ENCODE measurements around the gene GPR61.

Gene GPR61

DNA sequence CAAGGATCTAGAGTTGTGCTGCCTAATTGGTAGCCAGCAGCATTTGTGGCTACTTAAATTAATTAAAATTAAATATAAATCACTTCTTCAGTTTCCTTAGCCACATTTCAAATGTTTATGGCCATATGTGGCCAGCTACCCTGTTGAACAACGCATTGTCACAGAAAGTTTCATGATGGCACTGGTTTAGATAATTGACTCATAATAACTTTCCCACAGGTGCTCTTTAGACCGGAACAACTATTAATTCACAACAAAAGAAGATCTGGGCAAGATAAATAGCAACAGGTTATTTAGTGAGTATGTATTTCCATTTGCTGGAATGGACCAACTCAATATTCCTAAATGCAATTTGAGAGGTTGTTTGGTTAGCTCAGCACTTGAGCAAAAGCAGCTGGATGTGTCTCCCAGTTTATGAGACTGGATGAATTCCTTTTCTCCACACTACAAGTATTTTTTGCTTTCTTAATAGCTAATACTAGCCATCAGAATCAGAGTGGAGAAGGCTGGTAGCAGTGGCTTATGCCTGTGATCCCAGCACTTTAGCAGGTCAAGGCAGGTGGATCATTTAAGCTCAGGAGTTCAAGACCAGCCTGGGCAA, 26.5 kb upstream of the GPR61 start:
- no peaks in the 10 kb centered on the region for H3K36me3 ChIP-seq (ENCODE audit: insufficient read depth, low read depth, low read length)
- 0 out of 2 replicates have a peak, but pooled peaks cover 2% of the 10 kb centered on the region for H3K4me1 ChIP-seq (ENCODE audit: insufficient read depth, low read length)
- no peak overlapping the region for H3K4me3 ChIP-seq (ENCODE audit: low read length)
- H3K27ac ChIP-seq (ENCODE audit: low read length) = no peak overlapping the region
- no peak overlapping the region for H3K9ac ChIP-seq (ENCODE audit: low read depth, low read length)
- no peaks in the 10 kb centered on the region for H3K9me3 ChIP-seq (ENCODE audit: insufficient read depth, low read depth, low read length)
- H3K27me3 ChIP-seq (ENCODE audit: insufficient read depth, low read length) = peaks cover 36% of the 10 kb centered on the region

DNA sequence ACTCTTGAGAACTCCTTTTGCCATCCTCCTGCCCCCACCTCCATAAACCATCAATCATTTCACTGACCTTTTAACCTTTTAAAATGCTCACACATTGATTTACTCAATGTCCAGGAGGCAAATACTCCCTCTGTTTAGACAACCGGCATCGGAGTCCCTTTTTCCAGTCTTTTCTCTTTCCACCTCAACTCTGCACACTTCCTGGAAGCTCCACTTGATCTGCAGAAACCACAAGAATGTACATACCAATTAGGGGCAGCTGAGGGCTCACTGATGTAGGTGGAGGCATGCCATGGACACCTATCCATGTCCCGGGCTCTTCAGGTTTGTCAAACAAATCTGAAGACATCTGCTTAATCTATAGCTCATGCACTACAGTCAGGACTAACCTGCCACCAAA, 24.8 kb upstream of the GPR61 start:
- Histone ChIP-seq H3K9ac (ENCODE audit: low read depth, low read length) (no peak overlapping the region), H3K4me3 (ENCODE audit: low read length) (no peak overlapping the region), H3K36me3 (ENCODE audit: insufficient read depth, low read depth, low read length) (no peaks in the 10 kb centered on the region), H3K27ac (ENCODE audit: low read length) (no peak overlapping the region), H3K4me1 (ENCODE audit: insufficient read depth, low read length) (0 out of 2 replicates have a peak, but pooled peaks cover 2% of the 10 kb centered on the region), H3K9me3 (ENCODE audit: insufficient read depth, low read depth, low read length) (no peaks in the 10 kb centered on the region), H3K27me3 (ENCODE audit: insufficient read depth, low read length) (peaks cover 23% of the 10 kb centered on the region)

DNA sequence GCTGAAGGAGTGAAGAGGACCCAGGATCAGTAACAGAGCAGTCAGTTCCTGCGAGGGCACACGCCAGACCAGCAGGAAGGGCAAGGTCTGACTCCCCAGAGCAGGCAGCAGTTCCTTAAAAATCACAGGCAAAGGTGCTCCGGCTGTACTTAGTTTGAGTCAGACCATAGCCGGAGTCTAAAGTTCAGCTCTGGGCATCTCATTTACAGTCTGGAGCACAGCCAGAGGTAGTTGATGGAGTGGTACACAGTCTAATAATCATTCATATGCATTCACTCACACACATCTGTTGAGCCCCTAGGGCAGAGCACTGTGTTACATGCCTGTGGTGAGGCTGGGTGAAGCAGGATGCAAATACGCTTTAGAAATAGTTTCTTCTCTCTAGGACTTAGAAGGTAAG, 22.8 kb upstream of the GPR61 start:
- H3K4me3 ChIP-seq (ENCODE audit: low read length) = no peak overlapping the region
- H3K4me1 ChIP-seq (ENCODE audit: insufficient read depth, low read length) = no peaks in the 10 kb centered on the region
- peaks cover 2% of the 10 kb centered on the region; the same call in 1 of the 2 replicates for H3K27me3 ChIP-seq (ENCODE audit: insufficient read depth, low read length)
- H3K9me3 ChIP-seq (ENCODE audit: insufficient read depth, low read depth, low read length) = no peaks in the 10 kb centered on the region
- no peaks in the 10 kb centered on the region for H3K36me3 ChIP-seq (ENCODE audit: insufficient read depth, low read depth, low read length)
- no peak overlapping the region for H3K9ac ChIP-seq (ENCODE audit: low read depth, low read length)
- H3K27ac ChIP-seq (ENCODE audit: low read length) = no peak overlapping the region

DNA sequence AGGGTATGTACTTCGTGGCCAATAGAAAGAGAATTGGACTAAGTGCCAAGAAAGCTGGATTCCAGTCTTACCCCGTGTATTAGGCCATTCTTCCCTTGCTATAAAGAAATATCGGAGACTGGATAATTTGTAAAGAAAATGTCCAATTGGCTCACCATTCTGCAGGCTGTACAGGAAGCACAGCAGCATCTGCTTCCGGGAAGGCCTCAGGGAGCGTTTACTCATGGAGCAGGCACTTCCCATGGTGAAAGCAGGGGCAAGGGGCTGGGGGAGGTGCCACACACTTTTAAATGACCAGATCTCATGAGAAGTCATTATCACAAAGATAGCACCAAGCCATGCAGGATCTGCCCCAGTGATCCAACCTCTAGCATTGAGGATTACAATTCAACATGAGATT, 22.3 kb upstream of the GPR61 start:
- H3K27ac ChIP-seq (ENCODE audit: low read length) = no peak overlapping the region

DNA sequence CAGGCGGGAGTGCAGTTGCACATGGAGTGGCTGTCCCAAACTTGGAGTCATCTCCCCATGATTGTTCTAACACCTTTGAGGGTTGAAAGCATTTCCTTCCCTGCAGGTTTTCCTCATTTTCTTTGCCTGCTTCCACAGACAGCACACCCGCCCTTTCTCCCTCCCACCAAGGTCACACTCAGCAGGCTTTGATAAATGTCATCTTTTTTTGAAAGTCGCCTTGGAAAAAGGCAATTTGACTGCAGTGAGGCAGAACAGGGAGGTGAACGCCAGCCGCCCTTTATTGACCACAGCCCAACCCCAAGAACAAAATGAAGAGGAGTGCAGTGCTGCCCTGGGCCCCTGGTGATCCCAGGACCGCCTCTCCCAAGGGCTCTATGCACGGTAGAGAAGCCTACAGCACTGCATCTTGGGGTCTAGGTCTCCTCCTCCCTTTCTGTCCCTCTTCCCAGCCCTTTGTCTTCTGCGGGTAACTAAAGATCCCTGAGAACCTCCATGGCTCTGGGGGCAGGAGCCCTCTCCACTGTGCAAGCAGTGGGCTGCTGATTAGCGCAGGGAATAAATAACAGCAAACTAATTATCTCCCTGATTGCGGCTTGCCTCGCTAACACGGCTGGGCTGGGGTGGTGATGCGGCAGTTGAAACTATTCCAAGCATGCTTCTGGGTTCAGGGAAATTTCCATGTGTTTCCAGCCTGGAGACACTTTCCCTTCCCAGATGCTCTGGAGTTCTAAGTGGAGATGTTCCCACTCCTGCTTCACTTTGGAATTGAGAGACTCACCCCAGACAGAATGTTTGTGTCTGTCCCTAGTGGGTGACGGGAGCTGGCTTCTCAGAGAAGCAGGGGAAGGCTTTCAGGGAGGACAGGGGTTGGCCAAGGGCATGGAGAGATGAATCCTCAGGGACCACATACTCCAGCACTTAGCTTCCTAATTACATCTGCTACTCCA, 18.4 kb upstream of the GPR61 start:
- Histone ChIP-seq H3K4me3 (ENCODE audit: low read length) (no peak overlapping the region), H3K27ac (ENCODE audit: low read length) (no peak overlapping the region), H3K9ac (ENCODE audit: low read depth, low read length) (no peak overlapping the region), H3K27me3 (ENCODE audit: insufficient read depth, low read length) (no peaks in the 10 kb centered on the region), H3K36me3 (ENCODE audit: insufficient read depth, low read depth, low read length) (no peaks in the 10 kb centered on the region), H3K9me3 (ENCODE audit: insufficient read depth, low read depth, low read length) (no peaks in the 10 kb centered on the region), H3K4me1 (ENCODE audit: insufficient read depth, low read length) (no peaks in the 10 kb centered on the region)

More for the DNA sequence above, 22.3 kb upstream of the GPR61 start:
- H3K36me3 ChIP-seq (ENCODE audit: insufficient read depth, low read depth, low read length) = no peaks in the 10 kb centered on the region
- H3K9ac ChIP-seq (ENCODE audit: low read depth, low read length) = no peak overlapping the region
- no peaks in the 10 kb centered on the region for H3K4me1 ChIP-seq (ENCODE audit: insufficient read depth, low read length)
- H3K9me3 ChIP-seq (ENCODE audit: insufficient read depth, low read depth, low read length) = no peaks in the 10 kb centered on the region
- H3K27me3 ChIP-seq (ENCODE audit: insufficient read depth, low read length) = no peaks in the 10 kb centered on the region
- H3K4me3 ChIP-seq (ENCODE audit: low read length) = no peak overlapping the region

DNA sequence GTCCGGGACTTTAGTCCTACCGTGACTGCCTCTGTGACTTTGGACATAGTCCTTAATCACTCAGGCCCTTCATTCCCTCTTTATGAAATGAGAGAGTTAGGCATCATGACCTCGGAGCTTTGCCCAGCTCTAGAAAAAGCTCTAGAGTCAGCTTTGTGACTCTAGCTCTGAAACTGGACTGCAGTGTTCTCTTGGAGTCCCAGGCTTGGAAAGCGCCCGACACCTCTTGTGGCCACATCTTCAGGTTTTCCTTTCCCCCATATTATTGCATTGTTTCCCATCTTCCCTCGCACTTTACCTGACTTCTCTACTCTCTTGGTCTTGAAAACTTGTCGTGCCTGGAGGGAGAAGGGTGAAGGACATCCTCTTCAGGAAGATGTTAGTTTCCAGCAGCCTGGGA, 17.6 kb upstream of the GPR61 start:
- Histone ChIP-seq H3K27ac (ENCODE audit: low read length) (no peak overlapping the region), H3K36me3 (ENCODE audit: insufficient read depth, low read depth, low read length) (no peaks in the 10 kb centered on the region), H3K9me3 (ENCODE audit: insufficient read depth, low read depth, low read length) (no peaks in the 10 kb centered on the region), H3K4me3 (ENCODE audit: low read length) (no peak overlapping the region), H3K27me3 (ENCODE audit: insufficient read depth, low read length) (no peaks in the 10 kb centered on the region), H3K9ac (ENCODE audit: low read depth, low read length) (no peak overlapping the region), H3K4me1 (ENCODE audit: insufficient read depth, low read length) (no peaks in the 10 kb centered on the region)

DNA sequence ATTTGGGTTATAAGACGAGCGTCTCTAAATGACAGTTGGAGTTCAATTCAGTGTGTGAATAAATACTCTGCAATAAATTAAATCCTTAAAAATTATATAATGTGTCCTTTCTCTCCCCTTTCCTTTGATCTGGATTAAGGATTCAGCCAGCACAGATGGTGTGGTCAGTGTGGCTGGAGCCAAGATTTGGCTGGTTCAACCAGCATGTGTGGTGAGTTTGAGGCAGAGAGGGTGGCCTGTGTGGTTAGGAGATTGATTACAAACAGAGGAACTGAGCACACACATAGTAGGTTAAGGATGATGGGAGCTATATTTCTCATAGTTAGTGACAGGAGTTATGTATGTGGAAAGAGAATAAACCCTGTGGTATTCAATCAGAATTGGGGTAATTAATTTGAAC, 16.0 kb upstream of the GPR61 start:
- no peak overlapping the region for H3K27ac ChIP-seq (ENCODE audit: low read length)
- no peaks in the 10 kb centered on the region for H3K9me3 ChIP-seq (ENCODE audit: insufficient read depth, low read depth, low read length)
- H3K4me1 ChIP-seq (ENCODE audit: insufficient read depth, low read length) = no peaks in the 10 kb centered on the region
- no peaks in the 10 kb centered on the region for H3K27me3 ChIP-seq (ENCODE audit: insufficient read depth, low read length)
- H3K36me3 ChIP-seq (ENCODE audit: insufficient read depth, low read depth, low read length) = no peaks in the 10 kb centered on the region
- H3K4me3 ChIP-seq (ENCODE audit: low read length) = no peak overlapping the region
- no peak overlapping the region for H3K9ac ChIP-seq (ENCODE audit: low read depth, low read length)

DNA sequence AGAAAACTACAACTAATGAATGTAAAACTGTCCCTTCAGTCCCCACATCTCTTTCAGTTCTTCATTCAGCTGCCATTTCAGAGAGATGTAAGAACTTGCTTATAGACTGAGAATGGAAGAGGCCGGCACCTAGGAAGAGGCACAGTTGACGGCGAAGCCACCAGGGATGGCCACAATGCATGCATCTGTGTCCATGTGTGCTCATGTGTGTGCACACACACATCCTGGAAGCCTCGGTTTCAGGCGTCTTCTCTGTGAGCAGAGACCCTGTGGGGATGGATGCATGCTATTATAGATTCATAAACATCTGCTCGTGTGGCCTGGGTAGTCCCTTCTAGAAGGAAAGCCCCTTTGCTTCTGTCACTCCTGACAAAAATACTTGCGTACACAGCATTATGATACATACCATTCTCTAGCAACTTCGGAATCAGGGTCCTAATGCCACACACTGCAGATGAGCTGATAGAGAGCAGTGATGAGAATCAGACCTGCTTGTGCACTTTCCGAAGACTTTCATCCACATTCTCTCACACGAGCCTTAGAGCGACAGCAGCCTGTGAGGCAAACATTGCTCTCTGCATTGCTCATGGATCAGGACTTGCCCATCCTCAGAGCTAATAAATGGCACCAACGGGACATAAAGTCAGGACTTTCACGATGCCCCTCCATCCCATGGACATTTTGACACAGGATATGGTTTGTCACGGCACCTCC, 12.4 kb upstream of the GPR61 start:
- Histone ChIP-seq H3K27me3 (ENCODE audit: insufficient read depth, low read length) (no peaks in the 10 kb centered on the region; the same call in 1 of the 2 replicates), H3K9ac (ENCODE audit: low read depth, low read length) (no peak overlapping the region), H3K27ac (ENCODE audit: low read length) (no peak overlapping the region)

DNA sequence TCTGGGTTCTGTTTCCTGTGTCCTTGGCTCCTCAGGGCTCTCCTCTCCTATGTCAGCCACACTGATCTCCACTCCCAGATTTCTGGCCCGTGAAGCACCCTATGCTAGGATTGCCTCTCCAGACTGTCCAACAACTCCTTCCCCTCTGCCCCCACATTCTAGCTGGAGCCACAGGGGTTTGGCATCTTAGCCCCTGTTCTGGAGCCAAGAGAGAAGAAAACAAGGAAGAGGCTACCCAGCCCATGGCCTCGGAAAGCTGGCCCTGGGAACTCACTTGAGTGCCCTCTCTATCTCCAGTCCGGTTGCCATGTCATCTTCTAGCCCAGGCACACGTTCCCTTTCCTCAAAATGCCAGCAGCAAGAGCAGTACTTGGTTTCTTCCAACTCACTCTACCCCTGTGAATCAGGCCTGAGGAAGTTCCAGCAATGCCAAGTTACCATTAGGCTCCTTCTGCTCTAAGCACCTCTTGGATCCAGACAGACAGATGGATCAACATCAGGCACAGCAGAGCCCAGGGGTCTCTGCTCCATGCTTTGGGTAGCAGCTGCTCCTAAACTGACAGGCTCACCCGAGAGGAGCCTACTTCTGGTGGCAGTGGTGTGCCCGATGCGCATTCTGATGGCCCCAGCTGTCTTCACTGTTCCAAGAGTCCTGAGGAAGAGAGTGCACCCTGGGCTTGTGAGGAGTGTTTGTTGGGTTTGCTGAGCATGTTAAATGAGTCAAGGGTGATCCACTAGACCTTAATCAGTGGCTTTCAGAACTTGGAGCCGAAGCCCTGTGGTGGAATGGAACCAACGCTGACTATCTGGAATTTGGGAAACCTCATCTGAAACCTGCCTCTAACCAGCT, 11.6 kb upstream of the GPR61 start:
- Histone ChIP-seq H3K27ac (ENCODE audit: low read length) (no peak overlapping the region), H3K4me1 (ENCODE audit: insufficient read depth, low read length) (no peaks in the 10 kb centered on the region), H3K27me3 (ENCODE audit: insufficient read depth, low read length) (no peaks in the 10 kb centered on the region; the same call in 1 of the 2 replicates), H3K36me3 (ENCODE audit: insufficient read depth, low read depth, low read length) (no peaks in the 10 kb centered on the region), H3K9ac (ENCODE audit: low read depth, low read length) (no peak overlapping the region), H3K9me3 (ENCODE audit: insufficient read depth, low read depth, low read length) (no peaks in the 10 kb centered on the region), H3K4me3 (ENCODE audit: low read length) (no peak overlapping the region)

More for the DNA sequence above, 12.4 kb upstream of the GPR61 start:
- Histone ChIP-seq H3K4me3 (ENCODE audit: low read length) (no peak overlapping the region), H3K36me3 (ENCODE audit: insufficient read depth, low read depth, low read length) (no peaks in the 10 kb centered on the region), H3K9me3 (ENCODE audit: insufficient read depth, low read depth, low read length) (no peaks in the 10 kb centered on the region), H3K4me1 (ENCODE audit: insufficient read depth, low read length) (no peaks in the 10 kb centered on the region)

DNA sequence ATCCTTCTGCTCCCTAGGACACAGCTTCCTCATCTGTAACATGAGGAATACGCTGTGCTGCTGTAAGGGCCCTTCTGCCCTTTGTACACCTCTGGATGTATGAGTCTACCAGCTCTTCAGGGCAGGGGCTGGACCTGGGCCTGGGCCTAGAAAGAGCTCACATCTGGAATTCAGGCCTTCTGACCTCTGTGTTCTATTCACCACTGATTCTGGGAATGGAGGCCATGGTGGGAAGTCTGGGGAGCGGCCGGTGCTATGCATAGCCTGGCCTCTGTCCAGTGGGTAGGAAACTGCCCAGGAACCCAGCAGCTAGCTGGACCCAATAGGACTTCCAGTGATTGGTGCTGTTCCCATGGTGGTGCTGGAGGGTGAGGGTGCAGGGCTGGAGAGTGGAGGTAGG, 11.0 kb upstream of the GPR61 start:
- Histone ChIP-seq H3K4me3 (ENCODE audit: low read length) (no peak overlapping the region), H3K27ac (ENCODE audit: low read length) (no peak overlapping the region), H3K4me1 (ENCODE audit: insufficient read depth, low read length) (no peaks in the 10 kb centered on the region)

DNA sequence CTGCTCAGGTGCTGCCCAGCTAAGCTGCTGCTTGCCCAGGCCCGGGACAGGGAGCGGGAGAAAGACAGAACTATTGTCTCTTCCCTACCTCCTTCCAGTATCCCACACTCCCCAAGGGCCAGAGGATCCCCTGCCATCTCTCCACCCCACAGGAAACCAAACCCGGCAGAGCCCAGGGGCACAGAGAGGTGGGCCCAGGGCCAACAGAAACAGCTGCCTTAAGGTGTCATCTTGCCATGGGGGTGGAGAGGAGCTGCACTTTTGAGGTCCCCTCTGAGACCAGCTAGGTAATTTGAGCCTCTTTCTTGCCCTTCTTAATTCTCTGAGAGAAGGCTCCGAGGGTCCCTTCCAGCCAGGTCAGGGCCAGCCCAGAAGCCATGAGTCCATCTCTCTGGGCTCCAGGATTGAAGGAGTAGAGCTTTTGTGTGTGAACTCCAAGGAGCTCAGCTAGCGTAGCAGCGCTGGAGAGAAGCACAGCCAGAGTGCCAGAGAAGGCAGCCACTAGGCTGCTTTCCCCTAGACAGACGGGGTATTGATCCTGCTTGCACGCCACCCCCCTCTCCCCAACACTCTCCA, 9.7 kb upstream of the GPR61 start:
- Histone ChIP-seq H3K9me3 (ENCODE audit: insufficient read depth, low read depth, low read length) (no peaks in the 10 kb centered on the region), H3K9ac (ENCODE audit: low read depth, low read length) (no peak overlapping the region), H3K36me3 (ENCODE audit: insufficient read depth, low read depth, low read length) (no peaks in the 10 kb centered on the region), H3K4me1 (ENCODE audit: insufficient read depth, low read length) (no peaks in the 10 kb centered on the region), H3K27ac (ENCODE audit: low read length) (no peak overlapping the region), H3K27me3 (ENCODE audit: insufficient read depth, low read length) (no peaks in the 10 kb centered on the region; the same call in 1 of the 2 replicates), H3K4me3 (ENCODE audit: low read length) (no peak overlapping the region)

More for the DNA sequence above, 11.0 kb upstream of the GPR61 start:
- no peaks in the 10 kb centered on the region for H3K9me3 ChIP-seq (ENCODE audit: insufficient read depth, low read depth, low read length)
- no peaks in the 10 kb centered on the region; the same call in 1 of the 2 replicates for H3K27me3 ChIP-seq (ENCODE audit: insufficient read depth, low read length)
- no peaks in the 10 kb centered on the region for H3K36me3 ChIP-seq (ENCODE audit: insufficient read depth, low read depth, low read length)
- H3K9ac ChIP-seq (ENCODE audit: low read depth, low read length) = no peak overlapping the region

Data from iPS-20b (cell line).